Suprapubic skin (tissue), 4 donors: ENCODE results near the gene TUBA4A.

Experiments used
- EP300 ChIP-seq: sonication (generic); formaldehyde crosslinking; IDR thresholded peaks from one replicate; pipeline ENCODE4 v1.6.1; 2017; ENCODE audit warnings: antibody characterized with exemption
- POLR2A ChIP-seq, 2 donors: fragments of 450-650 bp; IDR thresholded peaks; one replicate each; pipeline ENCODE4 v1.6.1; 2017; ENCODE audit warnings: antibody characterized with exemption in 2 of 2, mild to moderate bottlenecking in 2 of 2, moderate library complexity in 2 of 2
- POLR2AphosphoS5 ChIP-seq, 3 donors: sonication (generic); formaldehyde crosslinking; IDR thresholded peaks; one replicate each; pipeline ENCODE4 v1.6.1; 2017; ENCODE audit warnings: antibody characterized with exemption in 3 of 3
- TF ChIP-seq, protein P1 (sequence below), 2 donors: fragments of 200-600 bp in 1 of 2; fragments of 450-650 bp in 1 of 2; sonication (generic) in 1 of 2; IDR thresholded peaks; one replicate each; pipeline ENCODE4 v1.5.1; 2016 to 2019; ENCODE audit warnings: antibody characterized with exemption in 2 of 2, mild to moderate bottlenecking in 1 of 2, moderate library complexity in 1 of 2

DNA sequence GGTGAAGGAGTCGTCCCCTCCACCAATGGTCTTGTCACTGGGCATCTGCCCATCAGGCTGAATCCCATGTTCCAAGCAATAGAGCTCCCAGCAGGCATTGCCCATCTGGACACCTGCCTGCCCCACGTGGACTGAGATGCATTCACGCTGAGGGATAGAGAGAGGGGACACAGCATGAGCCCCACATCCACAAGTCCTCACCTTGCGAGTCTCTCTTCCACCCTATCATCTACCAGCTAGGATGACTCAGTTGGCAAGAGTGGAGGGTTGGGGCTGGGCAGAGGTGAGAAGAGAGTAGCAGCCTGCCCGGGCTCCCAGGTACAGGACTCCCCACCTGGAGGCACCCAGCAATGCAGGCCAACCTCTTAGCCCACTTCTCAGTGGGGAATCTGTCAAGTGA, 1.6 kb downstream of the TUBA4A start:
- TF ChIP-seq, protein P1, sequence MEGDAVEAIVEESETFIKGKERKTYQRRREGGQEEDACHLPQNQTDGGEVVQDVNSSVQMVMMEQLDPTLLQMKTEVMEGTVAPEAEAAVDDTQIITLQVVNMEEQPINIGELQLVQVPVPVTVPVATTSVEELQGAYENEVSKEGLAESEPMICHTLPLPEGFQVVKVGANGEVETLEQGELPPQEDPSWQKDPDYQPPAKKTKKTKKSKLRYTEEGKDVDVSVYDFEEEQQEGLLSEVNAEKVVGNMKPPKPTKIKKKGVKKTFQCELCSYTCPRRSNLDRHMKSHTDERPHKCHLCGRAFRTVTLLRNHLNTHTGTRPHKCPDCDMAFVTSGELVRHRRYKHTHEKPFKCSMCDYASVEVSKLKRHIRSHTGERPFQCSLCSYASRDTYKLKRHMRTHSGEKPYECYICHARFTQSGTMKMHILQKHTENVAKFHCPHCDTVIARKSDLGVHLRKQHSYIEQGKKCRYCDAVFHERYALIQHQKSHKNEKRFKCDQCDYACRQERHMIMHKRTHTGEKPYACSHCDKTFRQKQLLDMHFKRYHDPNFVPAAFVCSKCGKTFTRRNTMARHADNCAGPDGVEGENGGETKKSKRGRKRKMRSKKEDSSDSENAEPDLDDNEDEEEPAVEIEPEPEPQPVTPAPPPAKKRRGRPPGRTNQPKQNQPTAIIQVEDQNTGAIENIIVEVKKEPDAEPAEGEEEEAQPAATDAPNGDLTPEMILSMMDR (IDR thresholded peaks at IDR 0.05) = no peak
- no peak for TF ChIP-seq POLR2A (IDR thresholded peaks at IDR 0.05)
- no peak for TF ChIP-seq EP300
- no peak for TF ChIP-seq POLR2AphosphoS5 (IDR thresholded peaks at IDR 0.05)
